GM23248 (cell line): ENCODE measurements around the gene BRK1. TPM values are rescaled to one million over a fixed set of nuclear protein-coding genes. Genes with fewer than 3 reads are reported as not detected.
"Not testable (repeated sequence)": the region's sequence is repeated elsewhere in the genome, so short reads cannot be mapped to it uniquely, and the experiment has no call there.

Experiments
- DNase-seq: peaks from one replicate; pipeline ENCODE4 v3.0.0-alpha.2; 2015
- H2AFZ ChIP-seq: fragments of 200-600 bp; sonication (generic); 2 replicates; pipeline ENCODE4 v1.6.1; 2016; ENCODE audit warnings: antibody characterized with exemption
- H3F3A ChIP-seq: fragments of 200-600 bp; sonication (generic); 2 replicates; pipeline ENCODE4 v1.6.1; 2016; ENCODE audit warnings: mild to moderate bottlenecking, antibody characterized with exemption, mixed run types; ENCODE audit not compliant: insufficient read depth
- H3K27ac ChIP-seq: fragments of 200-600 bp; sonication (generic); 2 replicates; pipeline ENCODE4 v1.5.1; 2016; ENCODE audit warnings: mild to moderate bottlenecking
- H3K27me3 ChIP-seq: fragments of 200-600 bp; sonication (generic); replicated peaks from 2 replicates; pipeline ENCODE4 v1.6.1; 2016; ENCODE audit warnings: mild to moderate bottlenecking; ENCODE audit not compliant: insufficient read depth
- H3K36me3 ChIP-seq: fragments of 200-600 bp; sonication (generic); 2 replicates; pipeline ENCODE4 v1.6.1; 2016; ENCODE audit warnings: low read depth, mild to moderate bottlenecking
- H3K4me1 ChIP-seq: fragments of 200-600 bp; sonication (generic); 2 replicates; pipeline ENCODE4 v1.6.1; 2016; ENCODE audit warnings: mild to moderate bottlenecking; ENCODE audit not compliant: insufficient read depth
- H3K4me2 ChIP-seq: fragments of 200-600 bp; sonication (generic); one replicate; pipeline ENCODE4 v1.6.1; 2016; ENCODE audit warnings: mild to moderate bottlenecking; ENCODE audit not compliant: unreplicated experiment
- H3K4me3 ChIP-seq: fragments of 200-600 bp; sonication (generic); 2 replicates; pipeline ENCODE4 v1.5.1; 2016; ENCODE audit warnings: mild to moderate bottlenecking
- H3K79me2 ChIP-seq: fragments of 200-600 bp; sonication (generic); 2 replicates; pipeline ENCODE4 v1.6.1; 2016; ENCODE audit warnings: mild to moderate bottlenecking; ENCODE audit not compliant: insufficient read depth
- H3K9ac ChIP-seq: fragments of 200-600 bp; sonication (generic); 2 replicates; pipeline ENCODE4 v1.6.1; 2016; ENCODE audit warnings: mild to moderate bottlenecking
- H3K9me2 ChIP-seq: fragments of 200-600 bp; sonication (generic); 2 replicates; pipeline ENCODE4 v1.6.1; 2016; ENCODE audit warnings: mixed run types, mild to moderate bottlenecking, moderate library complexity; ENCODE audit not compliant: insufficient read depth
- H3K9me3 ChIP-seq: fragments of 200-600 bp; sonication (generic); one replicate; pipeline ENCODE4 v1.6.1; 2017; ENCODE audit warnings: low read depth
- H4K20me1 ChIP-seq: fragments of 200-600 bp; sonication (generic); 2 replicates; pipeline ENCODE4 v1.6.0; 2016; ENCODE audit not compliant: insufficient read depth
- EZH2 ChIP-seq: fragments of 200-600 bp; sonication (generic); IDR thresholded peaks from 2 replicates; pipeline ENCODE4 v1.6.1; 2018; ENCODE audit warnings: antibody characterized with exemption, mild to moderate bottlenecking; ENCODE audit not compliant: insufficient read depth, poor library complexity, severe bottlenecking
- EZH2phosphoT487 ChIP-seq: fragments of 200-600 bp; sonication (generic); IDR thresholded peaks from 2 replicates; pipeline ENCODE4 v1.6.1; 2018; ENCODE audit warnings: antibody characterized with exemption, moderate library complexity, mild to moderate bottlenecking, low read depth; ENCODE audit not compliant: insufficient read depth
- WGBS, 2 experiments: methylation state at CpG; one replicate each; pipeline ENCODE4 v1.1.6; 2015 to 2017; ENCODE audit warnings: low lambda C conversion rate in 2 of 2, low coverage in 1 of 2; ENCODE audit errors: missing lambda C conversion rate in 2 of 2; 5-methylcytosine and 5-hydroxymethylcytosine counted together
- in situ Hi-C: fragments of 300-500 bp; cut with MboI; formaldehyde crosslinking; loops from 2 replicates; pipeline ENCODE4 v1.15.0; 2020
- polyA plus RNA-seq: library from polyadenylated mRNA; unstranded; fragments of >200 nt; fragmentation: Nextera tagmentation; extraction: Ambion mirVana; gene quantifications from 2 replicates; pipeline ENCODE4 v1.2.1, GENCODE V29; 2016
- total RNA-seq: library from RNA; depleted of rRNA; stranded (reverse); fragments of >200 nt; shearing (Covaris generic); gene quantifications from 2 replicates; pipeline ENCODE4 v1.2.3, GENCODE V29; 2014; rRNA removed

BRK1 gene
- total RNA-seq (116 and 180 TPM in 2 replicates), polyA plus RNA-seq (293 and 295 TPM in 2 replicates)

DNA sequence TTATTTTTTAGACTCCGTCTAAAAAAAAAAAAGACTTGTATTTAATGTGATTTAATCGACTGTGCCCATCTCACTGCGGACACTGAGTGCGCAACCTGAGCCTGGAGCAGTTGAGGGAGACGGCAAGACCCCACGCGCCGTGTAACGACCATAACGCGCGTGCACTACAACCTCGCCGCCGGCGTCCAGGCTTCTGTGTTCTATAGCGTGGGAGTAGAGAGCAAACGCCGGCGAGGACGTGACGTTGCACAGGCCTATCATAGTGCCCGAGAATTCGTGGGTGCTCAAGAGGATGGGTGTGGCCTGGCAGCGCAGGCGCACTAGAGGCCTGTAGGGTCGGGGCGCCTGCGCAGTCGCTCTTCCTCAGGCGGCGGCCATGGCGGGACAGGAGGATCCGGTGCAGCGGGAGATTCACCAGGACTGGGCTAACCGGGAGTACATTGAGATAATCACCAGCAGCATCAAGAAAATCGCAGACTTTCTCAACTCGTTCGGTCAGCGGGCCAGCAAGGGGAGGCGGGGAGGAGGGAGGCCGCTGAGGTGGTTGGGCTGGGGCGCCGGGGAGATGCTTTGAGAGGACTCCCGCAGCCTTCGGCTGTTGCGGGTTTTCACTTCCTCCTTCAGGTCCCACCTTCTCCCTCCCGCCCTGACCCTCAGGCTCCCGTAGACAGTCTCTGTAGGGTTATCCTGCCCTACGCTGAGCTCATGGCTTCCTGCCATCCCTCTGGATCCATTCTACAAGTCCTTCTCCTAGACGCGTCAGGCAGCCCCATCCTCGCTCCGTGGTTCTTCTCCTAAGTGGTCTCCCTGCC lies at the start of gene BRK1:
TSS of gene BRK1 (plus strand) at position 350 of the 812 bp plus-strand sequence. CDS start at position 377, 27 bp downstream.
- peaks cover 51% of the 10 kb centered on the region for H3K79me2 ChIP-seq
- in situ Hi-C loops: no loop called here
- no peaks in the 10 kb centered on the region for H3K9me3 ChIP-seq
- peak within 1 kb of the TSS; percentile 99 for H3K4me3 ChIP-seq
- 1 to 2% methylated on average over 45 to 54 of the region's 54 CpGs for WGBS, 2 experiments
- no peaks in the 10 kb centered on the region for H4K20me1 ChIP-seq
- peak within 1 kb of the TSS; percentile 93 for H3K4me2 ChIP-seq
- no peaks in the 10 kb centered on the region for H3K9me2 ChIP-seq
- H2AFZ ChIP-seq: peak within 1 kb of the TSS; percentile 90
- peaks cover 19% of the 10 kb centered on the region for H3K4me1 ChIP-seq
- no peaks in the 10 kb centered on the region for H3K27me3 ChIP-seq
- peak; percentile 100 for DNase-seq
- peak within 1 kb of the TSS; percentile 90 for H3K9ac ChIP-seq
- peak within 1 kb of the TSS; percentile 60 for H3K27ac ChIP-seq
- TF ChIP-seq EZH2 (no peak), EZH2phosphoT487 (no peak)
- no peaks in the 10 kb centered on the region; the same call in 1 of the 2 replicates for H3K36me3 ChIP-seq
- peaks cover 8% of the 10 kb centered on the region; the same call in 1 of the 2 replicates for H3F3A ChIP-seq

DNA sequence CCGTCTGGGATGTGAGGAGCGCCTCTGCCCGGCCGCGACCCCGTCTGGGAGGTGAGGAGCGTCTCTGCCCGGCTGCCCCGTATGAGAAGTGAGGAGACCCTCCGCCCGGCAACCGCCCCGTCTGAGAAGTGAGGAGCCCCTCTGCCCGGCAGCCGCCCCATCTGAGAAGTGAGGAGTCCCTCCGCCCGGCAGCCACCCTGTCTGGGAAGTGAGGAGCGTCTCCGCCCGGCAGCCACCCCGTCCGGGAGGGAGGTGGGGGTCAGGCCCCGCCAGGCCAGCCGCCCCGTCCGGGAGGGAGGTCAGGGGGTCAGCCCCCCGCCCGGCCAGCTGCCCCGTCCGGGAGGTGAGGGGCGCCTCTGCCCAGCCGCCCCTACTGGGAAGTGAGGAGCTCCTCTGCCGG lies 45.4 kb upstream of the BRK1 start:
- WGBS, 2 experiments: 99 to 100% methylated on average over 3 to 23 of the region's 33 CpGs
- DNase-seq, H3K9ac ChIP-seq, H3K27me3 ChIP-seq, H4K20me1 ChIP-seq, H3K9me2 ChIP-seq, H2AFZ ChIP-seq, H3K4me2 ChIP-seq, H3K79me2 ChIP-seq, H3K9me3 ChIP-seq, H3K4me3 ChIP-seq, H3K27ac ChIP-seq, H3K36me3 ChIP-seq, H3K4me1 ChIP-seq, H3F3A ChIP-seq, in situ Hi-C loops: not testable (repeated sequence)

DNA sequence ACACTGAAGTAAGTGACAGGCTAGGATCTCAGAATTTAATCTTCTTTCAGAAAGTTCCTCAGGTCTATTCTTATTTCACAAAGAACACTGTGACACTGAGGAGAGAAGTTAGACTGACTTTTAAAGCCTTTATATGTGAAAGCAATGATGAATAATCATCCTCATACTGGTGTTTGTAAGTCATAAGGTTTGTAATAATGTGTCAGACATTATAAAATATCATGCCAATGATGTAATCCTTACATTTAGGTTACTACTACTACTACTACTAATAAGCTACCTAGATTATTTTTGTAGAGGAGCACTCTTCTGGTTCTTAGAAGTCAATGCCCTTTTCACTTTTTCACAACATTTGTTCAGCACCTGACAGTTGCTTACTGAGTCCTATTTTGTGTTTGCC lies 40.8 kb upstream of the BRK1 start:
- TF ChIP-seq EZH2phosphoT487: no peak
- no peak for TF ChIP-seq EZH2
- peak; percentile 50 for DNase-seq
- no peaks in the 10 kb centered on the region for H3K36me3 ChIP-seq
- H3K9me2 ChIP-seq: no peaks in the 10 kb centered on the region
- H3K9me3 ChIP-seq: no peaks in the 10 kb centered on the region
- H3K27me3 ChIP-seq: no peaks in the 10 kb centered on the region
- H2AFZ ChIP-seq: no peak overlapping the region
- H4K20me1 ChIP-seq: no peaks in the 10 kb centered on the region
- no peak overlapping the region for H3K27ac ChIP-seq
- H3K4me1 ChIP-seq: no peaks in the 10 kb centered on the region
- no peak overlapping the region for H3K4me2 ChIP-seq
- 0 out of 2 replicates have a peak, but pooled peaks cover 6% of the 10 kb centered on the region for H3F3A ChIP-seq
- in situ Hi-C loops: no loop called here
- no peak overlapping the region for H3K4me3 ChIP-seq
- no peak overlapping the region for H3K9ac ChIP-seq
- H3K79me2 ChIP-seq: no peaks in the 10 kb centered on the region

DNA sequence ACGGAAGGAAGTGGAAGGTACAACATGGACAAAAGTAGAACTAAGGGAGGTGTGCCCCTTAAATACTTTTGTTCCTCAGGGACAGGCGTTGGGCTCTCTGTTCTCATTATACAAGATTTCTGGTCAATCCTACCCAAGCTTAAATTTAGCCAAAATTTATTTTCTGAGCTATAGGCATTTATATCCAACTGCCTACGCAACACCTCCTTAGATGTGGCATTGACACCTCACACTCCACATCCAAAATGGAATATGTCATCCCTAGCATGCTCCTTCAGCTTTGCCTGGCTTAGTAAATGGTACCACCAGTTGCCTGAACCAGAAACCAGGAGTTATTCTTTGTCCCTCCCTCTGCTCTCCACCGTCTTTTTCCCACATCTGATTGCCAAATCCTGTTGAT lies 33.6 kb upstream of the BRK1 start:
- no peaks in the 10 kb centered on the region for H4K20me1 ChIP-seq
- H3K27me3 ChIP-seq: no peaks in the 10 kb centered on the region
- WGBS, 2 experiments: 98 to 99% methylated on average over 4 of the region's 4 CpGs
- no peak overlapping the region for H3K27ac ChIP-seq
- H3K9me2 ChIP-seq: no peaks in the 10 kb centered on the region
- H3K4me1 ChIP-seq: no peaks in the 10 kb centered on the region
- in situ Hi-C loops: no loop called here
- no peak overlapping the region for H3K4me3 ChIP-seq
- H3K9me3 ChIP-seq: no peaks in the 10 kb centered on the region
- H3F3A ChIP-seq: no peaks in the 10 kb centered on the region
- no peak overlapping the region for H3K4me2 ChIP-seq
- H3K79me2 ChIP-seq: no peaks in the 10 kb centered on the region
- no peaks in the 10 kb centered on the region for H3K36me3 ChIP-seq
- H2AFZ ChIP-seq: no peak overlapping the region
- TF ChIP-seq EZH2: no peak
- TF ChIP-seq EZH2phosphoT487: no peak
- no peak for DNase-seq
- no peak overlapping the region for H3K9ac ChIP-seq
